Choroid plexus epithelial cell (primary cell): ENCODE results near the gene CDHR5.

Experiments
- DNase-seq: peaks from one replicate; pipeline ENCODE4 v3.0.0-alpha.2; 2010; ENCODE audit warnings: low read depth
- H3K4me3 ChIP-seq: 2 replicates; pipeline ENCODE4 v1.5.1; 2011; ENCODE audit warnings: low read depth, mild to moderate bottlenecking, control low read depth, low read length, moderate library complexity
- CTCF ChIP-seq: conservative IDR thresholded peaks from 2 replicates; pipeline ENCODE4 v1.5.1; 2011; ENCODE audit warnings: low read depth, mild to moderate bottlenecking, control low read depth, inconsistent platforms, low read length, moderate library complexity

Gene CDHR5

GRCh38 chr11:638631-639331 is 14.0 kb upstream of the CDHR5 start:
- peak; percentile 66 for DNase-seq
- H3K4me3 ChIP-seq, result peak overlapping the region; percentile 8
- no peak for TF ChIP-seq CTCF

- peak overlapping the region; percentile 24 for H3K4me3 ChIP-seq
- TF ChIP-seq CTCF, result peak; percentile 20
Measured at GRCh38 chr11:637593-638521, 13.1 kb upstream of the CDHR5 start.

GRCh38 chr11:637333-637592 is 12.5 kb upstream of the CDHR5 start:
- DNase-seq, result no peak
- TF ChIP-seq CTCF, result no peak
- H3K4me3 ChIP-seq, result peak overlapping the region; percentile 24

More at GRCh38 chr11:637593-638521, 13.1 kb upstream of the CDHR5 start:
- no peak for DNase-seq

GRCh38 chr11:636511-637332 is 12.0 kb upstream of the CDHR5 start, which contains the start of gene DRD4:
TSS of gene DRD4 (plus strand) at chr11:637269. CDS start at chr11:637305, 36 bp downstream.
- H3K4me3 ChIP-seq, result peak within 1 kb of the TSS; percentile 24
- DNase-seq, result peak; percentile 39

GRCh38 chr11:635945-636510 is 11.3 kb upstream of the CDHR5 start:
- no peak for DNase-seq
- no peak for TF ChIP-seq CTCF
- H3K4me3 ChIP-seq, result no peak overlapping the region

More at GRCh38 chr11:636511-637332, 12.0 kb upstream of the CDHR5 start, which contains the start of gene DRD4:
- TF ChIP-seq CTCF, result no peak

GRCh38 chr11:630871-631270 is 6.1 kb upstream of the CDHR5 start:
- no peak for DNase-seq
- TF ChIP-seq CTCF, result no peak
- no peak overlapping the region for H3K4me3 ChIP-seq
